Progenitor cell of endocrine pancreas (in vitro differentiated cells): ENCODE measurements around the gene SLC12A9. TPM values are rescaled to one million over a fixed set of nuclear protein-coding genes. Genes with fewer than 3 reads are reported as not detected.

Source experiments
- DNase-seq: peaks from one replicate; pipeline ENCODE4 v3.0.0; 2021; ENCODE audit warnings: low spot score; ENCODE audit not compliant: unreplicated experiment
- H3K27ac Mint-ChIP-seq: 2 replicates; pipeline ENCODE4 v1.8.0; 2021; ENCODE audit warnings: mild to moderate bottlenecking, moderate library complexity, mixed read lengths
- H3K27me3 Mint-ChIP-seq: 2 replicates; pipeline ENCODE4 v1.8.0; 2021; ENCODE audit warnings: mixed read lengths
- H3K36me3 Mint-ChIP-seq: 2 replicates; pipeline ENCODE4 v1.8.0; 2022; ENCODE audit warnings: mixed read lengths; ENCODE audit not compliant: insufficient read depth
- H3K4me1 Mint-ChIP-seq: 2 replicates; pipeline ENCODE4 v1.8.0; 2021; ENCODE audit warnings: low read depth, mixed read lengths
- H3K4me3 Mint-ChIP-seq: 2 replicates; pipeline ENCODE4 v1.8.0; 2021; ENCODE audit warnings: low read depth, mild to moderate bottlenecking, moderate library complexity, mixed read lengths
- H3K9me3 Mint-ChIP-seq: 2 replicates; pipeline ENCODE4 v1.8.0; 2021; ENCODE audit warnings: low read depth, mixed read lengths
- CTCF ChIP-seq: fragments of 200-600 bp; sonication (generic); IDR thresholded peaks from one replicate; pipeline ENCODE4 v1.5.0; 2021; ENCODE audit warnings: antibody characterized with exemption, mild to moderate bottlenecking; ENCODE audit not compliant: unreplicated experiment
- total RNA-seq: library from RNA; stranded (reverse); gene quantifications from 2 replicates; pipeline ENCODE4 v1.2.1, GENCODE V29; 2021

Gene SLC12A9
- total RNA-seq, 1 donor from 2014 or later = 62.6 TPM

GRCh38 chr7:100818825-100819224, 33.7 kb upstream of the SLC12A9 start:
- Mint-ChIP-seq H3K4me3 (no peak overlapping the region), H3K27ac (peak overlapping the region; percentile 70), H3K27me3 (no peaks in the 10 kb centered on the region), H3K9me3 (no peaks in the 10 kb centered on the region), H3K36me3 (peaks cover 38% of the 10 kb centered on the region), H3K4me1 (no peaks in the 10 kb centered on the region)
- no peak for DNase-seq
- no peak for TF ChIP-seq CTCF

GRCh38 chr7:100819586-100819985, 32.9 kb upstream of the SLC12A9 start:
- H3K27ac Mint-ChIP-seq = no peak overlapping the region

GRCh38 chr7:100822236-100823139, 30.0 kb upstream of the SLC12A9 start:
- TF ChIP-seq CTCF = no peak
- no peak overlapping the region for H3K4me3 Mint-ChIP-seq
- no peaks in the 10 kb centered on the region for H3K27me3 Mint-ChIP-seq
- H3K9me3 Mint-ChIP-seq = no peaks in the 10 kb centered on the region
- H3K4me1 Mint-ChIP-seq = peaks cover 15% of the 10 kb centered on the region
- no peak overlapping the region for H3K27ac Mint-ChIP-seq
- no peak for DNase-seq
- peaks cover 23% of the 10 kb centered on the region for H3K36me3 Mint-ChIP-seq

More at GRCh38 chr7:100819586-100819985, 32.9 kb upstream of the SLC12A9 start:
- no peak for TF ChIP-seq CTCF
- Mint-ChIP-seq H3K9me3 (no peaks in the 10 kb centered on the region), H3K4me3 (no peak overlapping the region), H3K36me3 (peaks cover 34% of the 10 kb centered on the region), H3K4me1 (peaks cover under 1% of the 10 kb centered on the region), H3K27me3 (no peaks in the 10 kb centered on the region)
- DNase-seq = no peak

GRCh38 chr7:100823140-100823525, 29.4 kb upstream of the SLC12A9 start:
- Mint-ChIP-seq H3K36me3 (peaks cover 21% of the 10 kb centered on the region), H3K9me3 (no peaks in the 10 kb centered on the region), H3K4me3 (peak overlapping the region; percentile 29), H3K27me3 (no peaks in the 10 kb centered on the region), H3K4me1 (peaks cover 19% of the 10 kb centered on the region), H3K27ac (no peak overlapping the region)
- TF ChIP-seq CTCF = no peak
- DNase-seq = no peak

- peaks cover 19% of the 10 kb centered on the region for H3K4me1 Mint-ChIP-seq
- H3K27ac Mint-ChIP-seq = no peak overlapping the region
- no peak for TF ChIP-seq CTCF
- H3K36me3 Mint-ChIP-seq = peaks cover 21% of the 10 kb centered on the region
- DNase-seq = no peak
- no peaks in the 10 kb centered on the region for H3K27me3 Mint-ChIP-seq
- peak overlapping the region; percentile 99 for H3K4me3 Mint-ChIP-seq
- H3K9me3 Mint-ChIP-seq = no peaks in the 10 kb centered on the region
Observed at GRCh38 chr7:100823534-100823933, 29.0 kb upstream of the SLC12A9 start.
